Activated effector memory CD4-positive, alpha-beta T cell treated with anti-CD3 and anti-CD28 coated beads, Interleukin-2, amount 50 U/mL, for 16 hours (primary cell): ENCODE measurements around the gene CCSER1.

Experiments used
- DNase-seq: peaks from one replicate; pipeline ENCODE4 v3.0.0-alpha.2; 2020

CCSER1 gene

GRCh38 chr4:90128961-90129495 is 1.8 kb downstream of the CCSER1 start:
- DNase-seq: no peak

DNA sequence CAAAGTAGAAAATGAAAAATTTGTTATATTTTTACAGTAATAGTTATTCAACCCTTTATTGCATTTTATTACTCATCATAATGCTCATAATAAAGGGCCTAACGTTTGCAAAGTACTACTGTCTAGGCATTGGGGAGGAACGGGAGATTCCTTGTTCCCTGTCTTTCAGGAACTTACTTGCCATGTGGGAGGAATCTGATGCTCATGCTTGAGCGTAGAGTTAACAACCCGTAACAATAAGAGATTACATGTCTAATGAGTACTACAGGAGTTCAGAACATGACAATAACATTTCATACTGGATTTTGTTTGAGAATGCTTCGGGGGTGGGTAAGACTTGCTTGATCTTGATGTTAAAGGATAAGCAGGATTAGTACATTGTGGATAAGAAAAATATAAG is 2.9 kb downstream of the CCSER1 start:
- DNase-seq: no peak

- no peak for DNase-seq
Observed at GRCh38 chr4:90137555-90137954, 10.4 kb downstream of the CCSER1 start.

- DNase-seq: no peak
Observed at GRCh38 chr4:90142081-90142480, 14.9 kb downstream of the CCSER1 start.

- no peak for DNase-seq
Observed at GRCh38 chr4:90145319-90145718, 18.1 kb downstream of the CCSER1 start.

DNA sequence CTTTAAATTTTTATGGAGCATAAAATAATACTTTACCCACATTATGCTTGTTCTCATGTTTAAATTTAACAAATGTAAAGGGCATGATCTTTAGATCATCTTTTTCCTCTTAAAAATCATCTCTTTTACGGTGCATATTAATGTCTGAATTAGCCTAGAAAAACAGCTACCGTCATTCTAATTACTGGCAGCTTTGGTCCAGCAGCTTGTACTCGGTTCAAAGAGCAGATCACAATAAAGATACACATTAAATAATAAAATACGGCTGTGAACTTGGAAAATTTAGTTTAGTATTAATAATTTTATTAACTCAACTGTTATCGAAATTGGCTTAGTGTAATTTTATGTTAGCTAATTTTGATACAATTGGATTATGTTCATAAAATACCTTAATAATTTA is 19.1 kb downstream of the CCSER1 start:
- no peak for DNase-seq

DNA sequence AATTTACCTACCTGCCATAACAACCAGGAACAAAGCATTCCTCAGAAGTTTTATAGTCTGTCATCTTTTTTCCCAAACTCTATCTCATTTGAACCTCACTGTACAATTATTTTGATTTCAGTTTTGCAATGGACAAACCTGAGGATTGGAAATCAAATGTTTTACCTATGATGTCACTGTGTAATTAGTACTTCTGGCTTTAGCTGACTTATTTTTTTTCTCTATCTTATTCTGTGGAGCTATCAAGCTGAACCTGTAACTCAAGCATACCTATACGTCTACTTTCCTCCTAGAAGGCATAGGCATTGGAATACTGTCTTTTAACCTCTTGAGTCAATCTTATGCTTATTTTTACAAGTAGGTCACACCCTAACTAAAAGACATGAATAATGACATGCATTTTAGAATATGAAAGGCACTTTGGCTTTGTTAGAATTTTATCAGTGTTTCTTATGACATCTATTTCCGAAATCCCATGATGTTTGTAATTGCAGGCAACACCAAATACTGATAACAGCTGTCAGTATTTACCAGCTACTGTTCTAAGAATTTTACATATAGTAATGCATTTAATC is 21.5 kb downstream of the CCSER1 start:
- DNase-seq: no peak

- no peak for DNase-seq
Observed at GRCh38 chr4:90152024-90152423, 24.8 kb downstream of the CCSER1 start.

- DNase-seq: no peak
Observed at GRCh38 chr4:90159193-90159592, 32.0 kb downstream of the CCSER1 start.

- no peak for DNase-seq
Observed at GRCh38 chr4:90160044-90160443, 32.9 kb downstream of the CCSER1 start.

- DNase-seq: no peak
Observed at GRCh38 chr4:90162566-90162965, 35.4 kb downstream of the CCSER1 start.

DNA sequence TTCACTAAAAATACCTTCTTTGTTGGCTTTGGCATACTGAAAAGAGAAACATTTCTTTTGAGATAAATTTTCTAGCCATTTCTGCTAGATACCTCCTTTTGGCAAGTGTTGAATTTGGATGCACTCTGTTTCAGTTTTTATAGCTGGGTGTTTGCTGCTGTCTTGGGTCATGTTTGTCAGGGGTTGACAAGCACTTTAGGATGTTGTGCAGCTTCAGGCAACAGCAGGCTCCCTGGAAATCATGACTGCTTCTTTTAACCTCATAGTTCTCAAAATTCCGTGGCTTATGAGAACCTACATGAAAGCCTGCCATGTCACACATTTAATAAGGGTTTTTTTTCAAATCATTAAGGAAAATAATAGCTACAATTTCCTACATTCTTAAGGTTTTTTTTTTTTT is 36.7 kb downstream of the CCSER1 start:
- DNase-seq: no peak

GRCh38 chr4:90165883-90166282 is 38.7 kb downstream of the CCSER1 start:
- no peak for DNase-seq

DNA sequence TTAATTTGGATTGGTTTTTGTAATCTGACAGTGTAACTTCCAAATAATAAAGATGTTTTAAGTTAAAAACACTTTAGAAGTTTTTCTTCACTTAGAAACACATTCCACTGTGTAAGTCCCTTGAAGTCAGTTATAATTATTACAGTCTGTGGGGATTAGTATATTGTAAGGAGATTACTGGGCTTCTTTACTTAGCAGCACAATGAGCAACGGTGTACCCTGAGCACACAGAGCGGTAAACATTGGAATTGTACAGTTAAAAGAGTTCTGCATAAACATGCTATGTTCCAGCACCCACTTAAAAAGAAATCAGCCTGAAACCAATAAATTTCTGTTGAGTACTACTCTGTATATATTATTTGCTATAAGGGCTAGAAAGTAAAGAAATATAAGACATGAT is 44.3 kb downstream of the CCSER1 start:
- no peak for DNase-seq

GRCh38 chr4:90174621-90175023 is 47.4 kb downstream of the CCSER1 start:
- no peak for DNase-seq

DNA sequence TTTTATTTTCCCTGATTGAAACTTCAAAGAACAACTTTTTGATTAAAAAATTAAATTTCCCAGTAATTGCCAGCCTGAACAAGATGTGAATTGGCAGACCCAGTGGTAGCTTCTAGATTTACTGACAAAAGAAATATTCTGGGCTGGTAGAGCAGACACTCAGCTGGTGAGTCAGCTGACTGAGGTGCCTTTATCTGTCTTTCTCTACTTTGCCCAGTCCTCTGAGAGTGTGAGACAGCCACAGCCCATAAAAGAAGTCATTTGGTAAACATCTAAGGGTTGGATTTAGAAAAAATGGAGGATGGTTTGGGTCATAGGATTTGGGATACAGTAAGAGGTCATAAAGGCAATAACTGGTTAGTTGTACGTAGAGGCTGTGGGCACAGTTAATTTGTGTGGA is 54.5 kb downstream of the CCSER1 start:
- DNase-seq: no peak

DNA sequence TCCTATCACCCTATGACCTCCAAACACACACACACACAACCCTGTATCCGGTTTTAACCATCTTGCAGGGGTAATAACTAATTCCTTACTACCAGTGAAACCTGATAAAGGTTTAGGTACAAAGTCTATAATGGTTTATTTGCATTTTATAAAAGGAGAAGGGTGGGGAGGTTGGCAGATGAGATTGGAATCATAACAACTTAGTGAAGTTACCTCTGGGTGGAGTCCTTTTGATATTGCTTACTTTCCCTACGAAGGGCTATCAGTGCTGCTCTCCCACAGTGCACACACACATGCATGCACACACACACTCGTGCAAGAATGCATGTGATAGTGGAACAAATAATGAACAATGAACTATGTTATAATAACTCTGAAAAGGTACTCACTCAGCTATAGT is 56.1 kb downstream of the CCSER1 start:
- no peak for DNase-seq

DNA sequence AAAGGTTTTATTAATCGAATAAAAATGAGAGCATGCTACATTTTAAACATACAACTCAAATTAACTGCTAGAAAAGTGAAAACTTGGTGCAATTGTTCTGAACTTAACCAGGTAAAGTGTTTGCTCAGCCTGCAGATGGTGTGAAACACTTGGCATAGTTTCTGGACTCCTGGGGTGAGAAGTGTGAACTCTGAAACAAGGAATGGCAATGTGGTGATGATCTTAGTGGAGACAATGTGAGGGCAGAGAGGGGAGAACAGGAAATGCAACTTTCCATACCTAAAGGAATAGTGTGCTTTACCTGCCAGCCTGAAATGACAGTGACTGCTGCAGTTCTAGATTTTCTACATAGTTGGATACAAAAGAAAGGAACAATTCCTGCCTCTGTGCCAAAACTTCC is 57.4 kb downstream of the CCSER1 start:
- DNase-seq: no peak

DNA sequence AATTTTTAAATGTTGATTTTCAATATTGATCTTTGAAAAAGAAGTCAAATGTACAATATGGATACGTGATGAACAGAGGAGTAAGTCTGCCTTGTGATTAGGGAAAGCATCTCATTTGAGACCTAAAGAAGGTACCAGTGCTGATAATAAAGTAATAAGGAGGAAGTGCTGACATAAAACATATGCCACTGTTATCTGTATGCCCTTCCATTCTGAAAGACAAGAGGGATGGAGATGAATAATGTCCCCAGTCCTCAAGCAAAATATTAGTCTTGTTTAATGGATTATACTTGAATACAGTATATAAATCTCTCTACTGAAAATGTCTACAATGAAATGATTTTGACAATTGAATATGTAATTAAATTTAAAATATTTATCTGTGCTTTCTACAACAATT is 58.2 kb downstream of the CCSER1 start:
- DNase-seq: no peak

DNA sequence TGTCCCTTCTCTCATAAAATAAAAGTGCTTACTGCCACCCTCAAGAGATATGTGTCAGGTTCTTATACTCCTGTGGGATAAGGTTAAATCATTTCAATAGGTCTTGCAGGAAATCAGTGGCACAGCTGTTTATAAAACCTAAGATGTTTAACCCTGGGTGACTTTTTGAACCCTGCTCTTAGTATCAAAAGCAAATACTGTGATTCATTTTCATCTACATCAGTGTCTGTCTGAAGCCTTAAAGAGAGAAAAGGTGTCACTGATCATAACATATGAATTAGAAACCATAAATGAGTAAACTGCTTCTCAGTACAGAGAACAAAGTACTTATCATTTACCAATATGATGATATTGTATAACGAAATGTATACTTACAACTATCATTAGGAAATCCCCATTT is 59.0 kb downstream of the CCSER1 start:
- no peak for DNase-seq

- no peak for DNase-seq
Observed at GRCh38 chr4:90187148-90187884, 60.1 kb downstream of the CCSER1 start.

DNA sequence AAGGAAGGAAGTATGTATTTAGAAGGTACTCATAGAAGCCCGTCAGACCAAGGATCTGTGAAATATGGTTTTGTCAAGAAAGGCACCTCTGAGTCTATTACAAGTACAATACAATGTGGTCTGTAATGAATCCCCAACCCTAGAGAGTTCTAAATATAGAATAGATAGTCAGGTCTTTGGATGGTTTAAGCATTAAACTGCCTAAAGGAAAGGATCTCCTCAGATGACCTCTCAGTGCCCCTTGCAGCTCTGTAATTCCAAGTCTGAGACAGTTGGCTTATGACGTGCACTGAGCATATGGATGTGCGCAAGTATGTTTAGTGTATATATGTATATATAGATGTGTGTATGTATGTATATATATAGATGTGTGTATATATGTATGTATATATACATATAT is 62.0 kb downstream of the CCSER1 start:
- no peak for DNase-seq

- no peak for DNase-seq
Observed at GRCh38 chr4:90189946-90190345, 62.8 kb downstream of the CCSER1 start.

GRCh38 chr4:90190525-90190924 is 63.3 kb downstream of the CCSER1 start:
- no peak for DNase-seq
